Fibroblast of skin of abdomen (primary cell): ENCODE measurements around the gene AKIRIN2.

Source experiments
- DNase-seq: peaks from one replicate; pipeline ENCODE4 v3.0.0-alpha.2; 2013

The AKIRIN2 gene

DNA sequence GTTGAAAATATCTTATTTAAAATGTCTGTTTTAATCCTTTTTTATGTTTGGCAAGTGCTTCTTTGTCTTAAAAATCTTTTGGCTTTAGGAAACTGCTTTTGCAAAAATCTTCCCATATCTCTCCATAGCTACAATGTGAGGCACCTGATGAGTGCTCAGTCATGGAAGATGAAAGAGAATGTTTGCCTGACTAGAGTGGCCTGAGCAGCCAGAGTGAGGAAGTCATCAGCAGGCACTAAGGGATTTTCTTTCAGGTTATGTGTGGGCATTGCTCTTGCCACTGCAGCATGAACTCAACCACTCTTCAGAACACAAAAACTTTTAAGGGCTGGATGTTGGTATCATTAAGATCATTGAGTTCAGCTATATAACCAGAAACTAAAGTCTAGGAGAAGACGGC lies 47.9 kb downstream of the AKIRIN2 start:
- DNase-seq: no peak

DNA sequence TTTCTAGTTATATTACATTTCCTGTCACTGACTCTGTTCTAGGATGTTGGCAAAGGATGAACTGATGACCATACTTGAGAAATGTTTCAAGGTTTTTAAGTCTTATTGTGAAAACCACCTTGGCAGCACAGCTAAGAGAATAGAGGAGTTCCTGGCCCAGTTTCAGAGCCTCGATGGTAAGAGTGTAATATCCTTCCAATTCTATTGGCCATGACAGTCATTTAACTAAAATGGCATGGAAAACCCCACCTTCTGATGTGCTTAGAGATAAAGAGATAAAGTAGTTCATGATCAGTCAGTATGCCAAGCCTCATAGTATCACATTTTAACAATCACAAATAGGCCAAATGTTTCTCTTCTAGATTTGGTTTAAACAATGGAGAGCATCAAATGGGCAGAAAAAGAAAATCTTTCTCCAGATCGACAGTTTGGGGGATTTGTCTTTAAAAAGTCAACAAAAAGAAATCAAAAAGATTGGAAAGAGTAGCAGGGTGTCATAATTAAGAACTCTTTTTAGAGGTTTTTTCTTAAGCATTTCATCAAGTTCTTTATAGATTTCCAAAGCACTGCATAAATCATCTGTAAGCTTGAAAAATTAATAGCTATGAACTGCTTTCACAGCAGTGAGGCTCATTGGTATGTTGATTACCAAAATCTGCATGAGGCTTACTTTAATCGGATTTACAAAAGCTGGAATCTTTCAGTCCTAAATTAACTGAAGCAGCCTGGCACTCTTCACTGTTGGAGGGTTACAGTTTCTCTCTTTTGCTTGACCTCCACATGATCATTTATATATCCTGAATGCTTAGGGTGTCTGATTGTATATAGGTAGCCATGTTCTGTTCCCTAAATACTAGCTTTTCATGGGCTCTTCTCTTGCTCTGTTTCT lies 48.7 kb downstream of the AKIRIN2 start:
- no peak for DNase-seq

GRCh38 chr6:87645080-87645479 lies 57.0 kb downstream of the AKIRIN2 start:
- no peak for DNase-seq

DNA sequence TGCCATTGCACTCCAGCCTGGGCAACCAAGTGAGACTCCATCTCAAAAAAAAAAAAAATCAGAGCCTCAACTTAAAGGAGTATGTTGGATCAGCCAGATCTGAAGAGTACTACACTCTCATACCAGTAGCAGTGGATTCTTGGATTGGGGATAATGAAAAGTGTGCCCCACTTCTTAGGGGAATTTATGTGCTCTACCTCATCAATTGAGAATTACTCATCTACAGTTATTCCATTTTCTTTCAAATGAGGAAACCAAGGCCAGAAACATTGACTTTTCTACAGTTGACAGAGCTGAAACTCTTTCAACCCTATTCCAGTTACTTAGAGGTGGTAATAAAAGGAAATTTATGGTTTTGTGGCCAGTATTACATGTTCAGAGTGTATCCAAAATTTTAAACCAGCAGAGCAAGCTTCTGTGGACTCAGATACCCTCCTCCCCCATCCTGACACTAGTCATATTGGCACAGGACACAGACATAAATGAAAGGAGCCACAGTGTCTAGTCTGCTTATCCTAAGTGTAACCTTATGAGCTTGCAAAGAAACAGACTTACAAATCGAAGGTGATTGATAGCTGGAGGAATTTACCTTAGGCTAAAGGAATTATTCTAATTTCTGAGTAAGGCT lies 60.9 kb downstream of the AKIRIN2 start:
- no peak for DNase-seq

- no peak for DNase-seq
These were observed 62.7 kb downstream of the AKIRIN2 start for GRCh38 chr6:87639373-87639772.

- no peak for DNase-seq
These were observed 64.9 kb downstream of the AKIRIN2 start for GRCh38 chr6:87637106-87637505.

DNA sequence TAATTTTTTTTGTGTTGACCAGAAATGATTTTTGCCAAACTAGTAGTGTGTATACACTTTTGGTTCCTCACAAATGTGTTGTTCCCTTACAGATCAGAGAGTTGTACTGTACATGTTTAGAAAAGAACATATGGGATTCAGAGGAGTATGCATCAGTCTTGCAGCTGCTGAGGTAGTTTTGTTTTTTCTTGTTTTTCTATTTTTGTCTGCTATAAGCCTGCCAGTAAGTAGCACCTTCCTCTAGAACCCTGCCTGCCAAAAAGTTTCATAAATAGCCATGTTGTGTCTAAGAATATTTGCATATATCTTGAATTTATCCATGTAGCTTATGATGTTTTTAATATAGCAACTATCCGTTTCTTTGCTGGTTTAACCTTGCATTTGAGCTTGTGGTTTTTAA lies 65.7 kb downstream of the AKIRIN2 start:
- no peak for DNase-seq

DNA sequence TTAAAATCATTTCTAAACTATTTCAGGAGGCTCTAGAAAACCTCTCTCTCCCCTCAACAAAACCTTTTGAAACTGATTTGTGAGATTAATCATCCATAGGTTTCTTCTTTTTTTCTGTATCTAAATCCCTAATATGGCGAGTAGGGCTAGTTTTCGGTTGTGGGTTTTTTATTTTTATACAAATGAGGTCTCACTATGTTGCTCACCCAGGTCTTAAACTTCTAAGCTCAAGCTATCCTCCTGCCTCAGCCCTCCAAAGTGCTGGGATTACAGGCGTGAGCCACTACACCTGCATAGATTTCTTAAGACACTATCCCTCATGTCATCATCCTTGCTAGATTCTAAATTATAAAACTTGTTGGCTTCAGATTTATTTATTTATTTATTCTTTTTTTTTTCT lies 68.2 kb downstream of the AKIRIN2 start:
- DNase-seq: no peak

- no peak for DNase-seq
These were observed 71.3 kb downstream of the AKIRIN2 start for GRCh38 chr6:87630746-87631145.

- DNase-seq: peak; percentile 32
These were observed 73.2 kb downstream of the AKIRIN2 start for GRCh38 chr6:87628881-87629280.

- DNase-seq: no peak
These were observed 73.6 kb downstream of the AKIRIN2 start for GRCh38 chr6:87628424-87628823.
